Epithelial cell of esophagus (primary cell): ENCODE measurements around the gene STRADB.
A peak's percentile ranks its signal among the peaks of the same experiment; 100 is the strongest.
"Not testable (repeated sequence)": the region's sequence is repeated elsewhere in the genome, so short reads cannot be mapped to it uniquely, and the experiment has no call there.

Source experiments
- DNase-seq: peaks from one replicate; pipeline ENCODE4 v3.0.0; 2010; ENCODE audit warnings: low read depth
- H3K4me3 ChIP-seq: 2 replicates; pipeline ENCODE4 v1.5.1; 2011; ENCODE audit warnings: mild to moderate bottlenecking, low read length, control low read depth
- TF ChIP-seq, protein P1 (sequence below): IDR thresholded peaks from 2 replicates; pipeline ENCODE4 v1.5.1; 2011; ENCODE audit warnings: low read depth, mild to moderate bottlenecking, low read length, control low read depth, inconsistent platforms; ENCODE audit not compliant: insufficient read depth; ENCODE audit errors: missing control alignments

Gene STRADB

DNA sequence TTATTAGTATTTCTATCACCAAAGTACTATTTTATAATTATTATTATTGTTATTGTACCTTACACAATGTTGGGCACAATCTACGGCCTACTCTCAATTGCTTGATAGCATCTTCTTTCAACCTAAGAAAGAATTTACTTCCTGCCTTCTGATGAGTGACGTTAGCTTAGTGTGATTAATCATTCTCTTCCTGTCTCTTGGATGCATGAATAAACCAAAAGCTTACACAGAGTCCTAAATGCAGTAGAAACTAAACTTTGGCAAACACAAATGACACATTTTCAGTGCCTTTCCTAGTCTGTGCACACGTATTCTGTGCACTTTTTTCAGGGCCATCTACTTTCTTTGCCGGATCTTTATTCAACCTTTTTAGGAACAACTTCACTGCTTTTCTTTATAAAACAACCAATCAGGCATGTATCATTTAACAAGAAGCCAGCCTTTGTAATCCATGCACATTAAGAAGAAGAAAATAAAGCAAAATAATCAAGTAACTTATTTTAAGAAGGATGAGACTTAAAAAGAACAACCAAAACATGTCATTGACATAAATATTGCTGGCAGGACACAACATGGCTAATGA, 19.4 kb upstream of the STRADB start:
- TF ChIP-seq, protein P1, sequence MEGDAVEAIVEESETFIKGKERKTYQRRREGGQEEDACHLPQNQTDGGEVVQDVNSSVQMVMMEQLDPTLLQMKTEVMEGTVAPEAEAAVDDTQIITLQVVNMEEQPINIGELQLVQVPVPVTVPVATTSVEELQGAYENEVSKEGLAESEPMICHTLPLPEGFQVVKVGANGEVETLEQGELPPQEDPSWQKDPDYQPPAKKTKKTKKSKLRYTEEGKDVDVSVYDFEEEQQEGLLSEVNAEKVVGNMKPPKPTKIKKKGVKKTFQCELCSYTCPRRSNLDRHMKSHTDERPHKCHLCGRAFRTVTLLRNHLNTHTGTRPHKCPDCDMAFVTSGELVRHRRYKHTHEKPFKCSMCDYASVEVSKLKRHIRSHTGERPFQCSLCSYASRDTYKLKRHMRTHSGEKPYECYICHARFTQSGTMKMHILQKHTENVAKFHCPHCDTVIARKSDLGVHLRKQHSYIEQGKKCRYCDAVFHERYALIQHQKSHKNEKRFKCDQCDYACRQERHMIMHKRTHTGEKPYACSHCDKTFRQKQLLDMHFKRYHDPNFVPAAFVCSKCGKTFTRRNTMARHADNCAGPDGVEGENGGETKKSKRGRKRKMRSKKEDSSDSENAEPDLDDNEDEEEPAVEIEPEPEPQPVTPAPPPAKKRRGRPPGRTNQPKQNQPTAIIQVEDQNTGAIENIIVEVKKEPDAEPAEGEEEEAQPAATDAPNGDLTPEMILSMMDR = no peak
- H3K4me3 ChIP-seq = no peak overlapping the region
- peak; percentile 74 for DNase-seq

DNA sequence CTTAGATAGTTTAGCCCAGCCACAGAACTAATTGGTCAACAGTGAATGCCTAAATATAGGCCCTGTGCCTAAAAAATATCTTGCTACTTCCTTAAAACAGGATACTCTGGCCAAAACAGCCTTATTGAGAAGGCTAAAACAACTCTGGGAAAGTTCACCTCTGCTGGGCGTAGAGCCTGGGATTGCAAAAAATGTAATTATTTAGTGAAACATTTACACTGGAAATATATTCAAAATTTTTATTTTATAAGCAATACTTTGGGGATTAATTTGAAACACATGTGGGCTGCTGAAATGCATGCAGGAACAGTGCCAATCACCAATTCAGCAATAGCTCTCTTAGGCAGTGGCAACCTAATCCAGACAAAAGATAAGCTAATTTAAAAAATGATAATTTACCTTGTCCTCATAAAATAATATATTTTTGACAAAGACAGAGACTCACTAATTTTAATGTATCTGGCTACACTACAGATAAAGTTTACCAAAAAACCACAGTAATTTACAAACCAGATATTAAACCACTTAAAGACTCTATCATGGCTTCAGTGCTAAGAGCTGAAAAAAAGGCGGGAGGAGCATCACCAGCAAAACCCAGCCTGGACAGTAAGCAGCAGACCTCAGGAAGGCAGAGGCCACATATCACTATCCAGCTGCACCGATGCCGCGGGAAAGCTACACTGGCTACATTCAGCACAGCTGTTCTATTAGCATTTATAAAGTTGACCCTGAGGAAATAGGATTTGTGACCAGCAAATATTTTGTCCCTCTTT, 18.7 kb upstream of the STRADB start:
- H3K4me3 ChIP-seq = no peak overlapping the region
- DNase-seq = no peak
- TF ChIP-seq, protein P1 = no peak

DNA sequence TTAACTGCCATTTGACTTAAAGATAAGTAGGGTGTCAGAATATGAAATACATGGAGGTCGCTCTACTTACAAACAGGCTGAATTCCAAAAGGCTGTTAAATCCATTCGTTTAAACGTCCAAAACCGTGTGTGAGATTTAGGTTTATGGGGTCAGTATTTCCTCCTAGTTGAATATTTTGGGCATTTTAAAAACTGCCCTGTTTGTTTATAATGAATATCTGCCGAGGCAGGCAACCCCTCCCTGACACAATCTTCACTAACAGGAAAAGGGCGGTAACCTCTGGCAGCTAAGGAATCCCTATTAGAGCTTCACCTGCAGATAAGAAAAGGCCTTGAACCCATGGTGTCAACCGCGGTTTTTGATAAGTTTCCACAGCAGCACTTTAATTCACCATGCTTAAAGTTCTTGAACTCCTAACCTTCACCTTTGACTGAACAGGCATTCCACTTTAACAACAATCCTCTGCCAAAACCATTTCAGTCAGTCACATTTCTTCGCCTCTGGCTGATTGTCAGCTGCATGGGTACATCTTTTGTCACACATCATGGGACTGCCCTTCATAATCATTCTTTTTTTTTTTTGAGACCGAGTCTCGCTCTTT, 18.0 kb upstream of the STRADB start:
- no peak overlapping the region for H3K4me3 ChIP-seq
- no peak for DNase-seq
- TF ChIP-seq, protein P1 = no peak

DNA sequence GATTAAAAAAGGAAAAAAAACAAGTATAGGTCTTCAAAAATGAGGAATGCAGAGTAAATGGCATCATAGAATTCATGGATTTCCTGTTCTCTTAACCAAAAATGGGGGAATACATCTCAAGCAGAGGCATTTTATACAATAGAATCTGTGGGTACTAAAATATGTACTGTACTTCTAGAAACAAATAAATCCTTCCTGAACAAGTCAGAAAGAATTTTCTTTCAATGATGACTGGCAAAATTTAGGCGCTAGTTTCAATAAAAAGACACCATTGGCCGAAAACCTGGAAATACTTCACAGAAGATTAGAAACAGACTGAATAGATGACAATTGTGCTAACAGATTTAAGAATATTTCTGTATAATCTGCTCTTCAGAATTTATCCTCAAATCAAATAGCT, 15.4 kb upstream of the STRADB start:
- DNase-seq = no peak
- TF ChIP-seq, protein P1 = no peak
- no peak overlapping the region for H3K4me3 ChIP-seq

DNA sequence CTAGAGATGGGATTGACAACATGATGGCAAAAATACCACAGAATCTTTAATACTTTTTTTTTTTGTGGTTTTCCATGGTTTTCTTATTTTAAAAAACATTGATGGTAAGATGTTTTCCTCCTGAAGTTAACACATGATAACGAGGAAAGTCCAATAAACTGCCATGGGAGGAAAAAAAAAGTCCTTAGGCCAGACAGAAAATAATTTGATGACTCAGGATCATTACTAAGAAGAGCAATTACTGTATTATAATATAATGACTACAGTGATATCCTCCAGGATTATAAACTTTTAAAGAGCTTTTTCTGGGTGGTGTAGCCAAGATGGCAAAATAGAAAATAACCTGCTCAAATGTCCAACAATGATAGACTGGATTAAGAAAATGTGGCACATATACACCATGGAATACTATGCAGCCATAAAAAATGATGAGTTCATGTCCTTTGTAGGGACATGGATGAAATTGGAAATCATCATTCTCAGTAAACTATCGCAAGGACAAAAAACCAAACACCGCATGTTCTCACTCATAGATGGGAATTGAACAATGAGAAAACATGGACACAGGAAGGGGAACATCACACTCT, 12.1 kb upstream of the STRADB start:
- not testable (repeated sequence) for H3K4me3 ChIP-seq, DNase-seq

DNA sequence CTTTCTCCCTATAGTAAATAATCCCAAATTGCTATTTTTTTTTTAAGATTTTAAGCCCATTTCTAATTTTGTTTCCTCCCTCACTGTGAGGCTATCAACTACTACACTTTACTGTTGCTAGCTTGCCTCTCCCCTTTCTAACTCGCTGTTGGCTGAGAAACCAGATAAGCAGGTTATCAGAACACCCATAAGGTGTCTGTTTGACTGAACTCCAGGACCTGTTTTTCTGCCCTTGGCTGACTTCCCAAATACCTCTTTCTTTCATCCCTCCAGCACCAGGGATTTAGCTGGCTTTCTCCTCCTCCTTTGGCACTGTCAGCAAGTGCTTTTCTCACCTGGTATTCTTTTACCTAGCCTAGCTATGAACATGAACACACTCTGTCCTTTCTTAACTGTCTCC, 11.4 kb upstream of the STRADB start:
- TF ChIP-seq, protein P1 = no peak
- peak; percentile 92 for DNase-seq
- no peak overlapping the region for H3K4me3 ChIP-seq

DNA sequence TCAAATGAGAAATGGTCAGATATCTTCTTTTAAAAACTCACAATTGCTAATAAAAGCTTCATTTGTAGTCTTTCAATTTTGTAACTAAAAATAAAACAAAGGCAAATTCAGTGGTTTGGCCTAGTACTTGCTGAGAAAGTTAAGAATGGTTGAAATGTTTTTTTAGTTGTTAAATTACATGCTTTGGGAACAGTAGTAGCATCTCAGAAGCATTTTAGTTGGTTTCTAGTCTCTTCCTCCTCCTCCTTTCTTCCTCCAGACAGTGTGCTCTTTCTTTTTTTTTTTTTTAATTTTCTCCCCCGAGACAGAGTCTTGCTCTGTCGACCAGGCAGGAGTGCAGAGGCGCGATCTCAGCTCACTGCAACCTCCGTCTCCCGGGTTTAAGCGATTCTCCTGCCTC, 10.1 kb upstream of the STRADB start:
- TF ChIP-seq, protein P1 = no peak
- DNase-seq = no peak
- H3K4me3 ChIP-seq = no peak overlapping the region
